HCT116 (cell line): ENCODE measurements around the gene DIP2C.

Experiments used
- EZH2 ChIP-seq: fragments of 200-600 bp; sonication (generic); IDR thresholded peaks from 2 replicates; pipeline ENCODE4 v1.6.1; 2017; ENCODE audit warnings: antibody characterized with exemption, mixed run types
- POLR2A ChIP-seq: IDR thresholded peaks from 2 replicates; pipeline ENCODE4 v1.7.0; 2011; ENCODE audit warnings: borderline replicate concordance; ENCODE audit not compliant: insufficient read depth, insufficient read length; ENCODE audit errors: extremely low read depth
- TCF7L2 ChIP-seq: IDR thresholded peaks from 2 replicates; pipeline ENCODE4 v1.7.0; 2011; ENCODE audit warnings: borderline replicate concordance, inconsistent platforms; ENCODE audit not compliant: insufficient read depth, insufficient read length; ENCODE audit errors: extremely low read depth
- YY1 ChIP-seq: IDR thresholded peaks from 2 replicates; pipeline ENCODE4 v1.6.1; 2011; ENCODE audit warnings: low read length, low read depth, moderate library complexity, mild to moderate bottlenecking; ENCODE audit not compliant: insufficient replicate concordance; ENCODE audit errors: extremely low read depth
- TF ChIP-seq, protein P1 (sequence below): IDR thresholded peaks from 2 replicates; pipeline ENCODE4 v1.6.1; 2012
- TF ChIP-seq, protein P2 (sequence below): IDR thresholded peaks from 2 replicates; pipeline ENCODE4 v1.6.1; 2012; ENCODE audit warnings: low read depth
- TF ChIP-seq, protein P3 (sequence below), 3 experiments: fragments of 200-600 bp in 1 of 3; sonication (generic) in 1 of 3; IDR thresholded peaks in 2 of 3; conservative IDR thresholded peaks in 1 of 3; 2 replicates each; pipeline ENCODE4 v1.5.1; 2012 to 2017; ENCODE audit warnings: low read depth in 2 of 3, low read length in 2 of 3, antibody characterized with exemption in 1 of 3, borderline replicate concordance in 1 of 3, control low read depth in 1 of 3, mild to moderate bottlenecking in 1 of 3, mixed read lengths in 1 of 3, mixed run types in 1 of 3, moderate library complexity in 1 of 3; ENCODE audit not compliant: insufficient read depth in 1 of 3

DNA sequence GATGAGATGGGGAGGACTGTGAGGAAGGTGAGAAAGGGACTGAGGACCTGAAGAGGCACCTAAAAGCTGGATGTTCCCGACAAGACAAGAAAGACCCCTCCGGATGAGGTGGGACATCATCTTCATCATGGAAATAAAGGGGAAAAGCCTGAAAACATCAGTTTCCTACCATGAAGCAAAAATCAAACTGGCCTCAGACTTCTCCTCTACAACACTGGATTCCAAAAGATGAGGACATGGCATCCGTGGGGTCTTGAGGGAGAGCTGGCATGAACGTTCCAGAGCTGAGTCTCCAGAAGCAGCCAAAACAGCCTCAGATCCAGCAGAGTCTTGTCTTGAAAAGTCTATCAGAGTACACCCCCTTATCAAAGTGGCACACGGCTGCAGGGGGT lies 44.5 kb downstream of the DIP2C start:
- TF ChIP-seq POLR2A = no peak
- TF ChIP-seq TCF7L2 = no peak
- TF ChIP-seq, protein P1, sequence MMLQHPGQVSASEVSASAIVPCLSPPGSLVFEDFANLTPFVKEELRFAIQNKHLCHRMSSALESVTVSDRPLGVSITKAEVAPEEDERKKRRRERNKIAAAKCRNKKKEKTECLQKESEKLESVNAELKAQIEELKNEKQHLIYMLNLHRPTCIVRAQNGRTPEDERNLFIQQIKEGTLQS = no peak
- TF ChIP-seq, protein P2, sequence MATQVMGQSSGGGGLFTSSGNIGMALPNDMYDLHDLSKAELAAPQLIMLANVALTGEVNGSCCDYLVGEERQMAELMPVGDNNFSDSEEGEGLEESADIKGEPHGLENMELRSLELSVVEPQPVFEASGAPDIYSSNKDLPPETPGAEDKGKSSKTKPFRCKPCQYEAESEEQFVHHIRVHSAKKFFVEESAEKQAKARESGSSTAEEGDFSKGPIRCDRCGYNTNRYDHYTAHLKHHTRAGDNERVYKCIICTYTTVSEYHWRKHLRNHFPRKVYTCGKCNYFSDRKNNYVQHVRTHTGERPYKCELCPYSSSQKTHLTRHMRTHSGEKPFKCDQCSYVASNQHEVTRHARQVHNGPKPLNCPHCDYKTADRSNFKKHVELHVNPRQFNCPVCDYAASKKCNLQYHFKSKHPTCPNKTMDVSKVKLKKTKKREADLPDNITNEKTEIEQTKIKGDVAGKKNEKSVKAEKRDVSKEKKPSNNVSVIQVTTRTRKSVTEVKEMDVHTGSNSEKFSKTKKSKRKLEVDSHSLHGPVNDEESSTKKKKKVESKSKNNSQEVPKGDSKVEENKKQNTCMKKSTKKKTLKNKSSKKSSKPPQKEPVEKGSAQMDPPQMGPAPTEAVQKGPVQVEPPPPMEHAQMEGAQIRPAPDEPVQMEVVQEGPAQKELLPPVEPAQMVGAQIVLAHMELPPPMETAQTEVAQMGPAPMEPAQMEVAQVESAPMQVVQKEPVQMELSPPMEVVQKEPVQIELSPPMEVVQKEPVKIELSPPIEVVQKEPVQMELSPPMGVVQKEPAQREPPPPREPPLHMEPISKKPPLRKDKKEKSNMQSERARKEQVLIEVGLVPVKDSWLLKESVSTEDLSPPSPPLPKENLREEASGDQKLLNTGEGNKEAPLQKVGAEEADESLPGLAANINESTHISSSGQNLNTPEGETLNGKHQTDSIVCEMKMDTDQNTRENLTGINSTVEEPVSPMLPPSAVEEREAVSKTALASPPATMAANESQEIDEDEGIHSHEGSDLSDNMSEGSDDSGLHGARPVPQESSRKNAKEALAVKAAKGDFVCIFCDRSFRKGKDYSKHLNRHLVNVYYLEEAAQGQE = no peak
- TF ChIP-seq, protein P3, sequence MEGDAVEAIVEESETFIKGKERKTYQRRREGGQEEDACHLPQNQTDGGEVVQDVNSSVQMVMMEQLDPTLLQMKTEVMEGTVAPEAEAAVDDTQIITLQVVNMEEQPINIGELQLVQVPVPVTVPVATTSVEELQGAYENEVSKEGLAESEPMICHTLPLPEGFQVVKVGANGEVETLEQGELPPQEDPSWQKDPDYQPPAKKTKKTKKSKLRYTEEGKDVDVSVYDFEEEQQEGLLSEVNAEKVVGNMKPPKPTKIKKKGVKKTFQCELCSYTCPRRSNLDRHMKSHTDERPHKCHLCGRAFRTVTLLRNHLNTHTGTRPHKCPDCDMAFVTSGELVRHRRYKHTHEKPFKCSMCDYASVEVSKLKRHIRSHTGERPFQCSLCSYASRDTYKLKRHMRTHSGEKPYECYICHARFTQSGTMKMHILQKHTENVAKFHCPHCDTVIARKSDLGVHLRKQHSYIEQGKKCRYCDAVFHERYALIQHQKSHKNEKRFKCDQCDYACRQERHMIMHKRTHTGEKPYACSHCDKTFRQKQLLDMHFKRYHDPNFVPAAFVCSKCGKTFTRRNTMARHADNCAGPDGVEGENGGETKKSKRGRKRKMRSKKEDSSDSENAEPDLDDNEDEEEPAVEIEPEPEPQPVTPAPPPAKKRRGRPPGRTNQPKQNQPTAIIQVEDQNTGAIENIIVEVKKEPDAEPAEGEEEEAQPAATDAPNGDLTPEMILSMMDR (IDR thresholded peaks at IDR 0.05 in 2 of 3, conservative IDR thresholded peaks at IDR 0.05 in 1 of 3; ENCODE audit: borderline replicate concordance in 1 of 3, insufficient read depth in 1 of 3, low read depth in 2 of 3, low read length in 2 of 3) = no peak
- TF ChIP-seq YY1 = no peak
- no peak for TF ChIP-seq EZH2
